HepG2 (cell line): ENCODE results near the gene TUBG2. TPM values are rescaled to one million over a fixed set of nuclear protein-coding genes. Genes with fewer than 3 reads are reported as not detected.

ENCODE experiments used
- AGO2 ChIP-seq: fragments of 200-400 bp; formaldehyde crosslinking; optimal IDR thresholded peaks from 2 replicates; pipeline ENCODE3; 2017; ENCODE audit warnings: mild to moderate bottlenecking, low read depth, low read length, moderate library complexity
- AKNA ChIP-seq: sonication (generic); formaldehyde crosslinking; IDR thresholded peaks from 2 replicates; pipeline ENCODE4 v1.4.0; 2020; ENCODE audit warnings: missing genetic modification reagents, borderline replicate concordance
- CHD4 ChIP-seq: fragments of 200-600 bp; sonication (generic); IDR thresholded peaks from 2 replicates; pipeline ENCODE4 v1.7.0; 2017; ENCODE audit warnings: mild to moderate bottlenecking, low read length, borderline replicate concordance
- E2F5 ChIP-seq: sonication (generic); formaldehyde crosslinking; conservative IDR thresholded peaks from 2 replicates; pipeline ENCODE4 v1.4.0; 2020; ENCODE audit warnings: missing genetic modification reagents
- EZH2 ChIP-seq: conservative IDR thresholded peaks from 2 replicates; pipeline ENCODE4 v1.6.1; 2012; ENCODE audit warnings: mild to moderate bottlenecking, low read depth, low read length, moderate library complexity
- GMEB2 ChIP-seq: IDR thresholded peaks from 2 replicates; pipeline ENCODE4 v1.6.1; 2016; ENCODE audit warnings: missing biosample characterization, missing genetic modification reagents, low read depth
- HIVEP1 ChIP-seq: sonication (generic); formaldehyde crosslinking; IDR thresholded peaks from 2 replicates; pipeline ENCODE4 v1.4.0; 2020; ENCODE audit warnings: mild to moderate bottlenecking, missing genetic modification reagents
- HMG20B ChIP-seq: conservative IDR thresholded peaks from 2 replicates; pipeline ENCODE4 v1.6.1; 2016; ENCODE audit warnings: missing genetic modification reagents, missing compliant biosample characterization
- HMGA1 ChIP-seq: sonication (generic); formaldehyde crosslinking; conservative IDR thresholded peaks from 2 replicates; pipeline ENCODE4 v1.4.0; 2020; ENCODE audit warnings: missing genetic modification reagents
- HNF4A ChIP-seq: sonication (generic); formaldehyde crosslinking; IDR thresholded peaks from 2 replicates; pipeline ENCODE4 v1.4.0; 2020; ENCODE audit warnings: missing genetic modification reagents
- IRF2 ChIP-seq: IDR thresholded peaks from 2 replicates; pipeline ENCODE4 v1.6.1; 2018; ENCODE audit warnings: missing genetic modification reagents, missing compliant biosample characterization
- KLF15 ChIP-seq: sonication (generic); formaldehyde crosslinking; IDR thresholded peaks from 2 replicates; pipeline ENCODE4 v1.8.1; 2023; ENCODE audit warnings: borderline replicate concordance, mild to moderate bottlenecking, inconsistent platforms, missing genetic modification reagents, mixed read lengths
- LCORL ChIP-seq, 2 experiments: fragments of 450-650 bp in 1 of 2; sonication (generic) in 1 of 2; formaldehyde crosslinking in 1 of 2; IDR thresholded peaks; 2 replicates each; pipeline versions ENCODE4 v1.5.0 to v1.6.1; 2017 to 2020; ENCODE audit warnings: antibody characterized with exemption in 1 of 2, missing genetic modification reagents in 1 of 2
- MTF2 ChIP-seq: sonication (generic); formaldehyde crosslinking; IDR thresholded peaks from 2 replicates; pipeline ENCODE4 v1.5.0; 2020; ENCODE audit warnings: missing genetic modification reagents, borderline replicate concordance
- NFYC ChIP-seq: IDR thresholded peaks from 2 replicates; pipeline ENCODE4 v1.6.1; 2016; ENCODE audit warnings: missing genetic modification reagents, missing compliant biosample characterization
- RXRA ChIP-seq: sonication (generic); formaldehyde crosslinking; IDR thresholded peaks from 2 replicates; pipeline ENCODE4 v1.5.1; 2020; ENCODE audit warnings: missing genetic modification reagents
- SKI ChIP-seq: fragments of 450-650 bp; IDR thresholded peaks from one replicate; pipeline ENCODE4 v1.6.1; 2018; ENCODE audit warnings: mild to moderate bottlenecking; ENCODE audit not compliant: partially characterized antibody
- SMAD1 ChIP-seq: sonication (generic); formaldehyde crosslinking; IDR thresholded peaks from 2 replicates; pipeline ENCODE4 v1.4.0; 2020; ENCODE audit warnings: missing genetic modification reagents, low read depth, mild to moderate bottlenecking, borderline replicate concordance
- SNAPC5 ChIP-seq: sonication (generic); formaldehyde crosslinking; IDR thresholded peaks from 2 replicates; pipeline ENCODE4 v1.8.1; 2023; ENCODE audit warnings: mild to moderate bottlenecking, missing genetic modification reagents, borderline replicate concordance
- TBX2 ChIP-seq: sonication (generic); formaldehyde crosslinking; IDR thresholded peaks from 2 replicates; pipeline ENCODE4 v1.5.0; 2020; ENCODE audit warnings: missing genetic modification reagents, mild to moderate bottlenecking, borderline replicate concordance
- TRIM24 ChIP-seq: sonication (generic); formaldehyde crosslinking; IDR thresholded peaks from 2 replicates; pipeline ENCODE4 v1.8.0; 2022; ENCODE audit warnings: mild to moderate bottlenecking, missing genetic modification reagents
- ZBTB7B ChIP-seq: sonication (generic); formaldehyde crosslinking; IDR thresholded peaks from 2 replicates; pipeline ENCODE4 v1.4.0; 2020; ENCODE audit warnings: missing genetic modification reagents
- ZNF143 ChIP-seq: sonication (generic); formaldehyde crosslinking; IDR thresholded peaks from 2 replicates; pipeline ENCODE4 v1.4.0; 2020; ENCODE audit warnings: missing genetic modification reagents
- ZNF530 ChIP-seq: sonication (generic); formaldehyde crosslinking; IDR thresholded peaks from 2 replicates; pipeline ENCODE4 v1.5.0; 2020; ENCODE audit warnings: low read depth, mild to moderate bottlenecking, missing genetic modification reagents
- ZNF780A ChIP-seq: sonication (generic); formaldehyde crosslinking; IDR thresholded peaks from 2 replicates; pipeline ENCODE4 v1.8.0; 2022; ENCODE audit warnings: mild to moderate bottlenecking, missing genetic modification reagents, moderate library complexity
- polyA plus RNA-seq, 8 experiments: library from polyadenylated mRNA; depleted of rRNA in 3 of 8; stranded (reverse) in 7 of 8; unstranded in 1 of 8; fragments of >200 nt; fragmentation: Illumina TruSeq in 4 of 8; extraction: Trizol in 4 of 8; gene quantifications; 2 replicates each; pipeline versions ENCODE4 v1.2.1 to v1.2.3, GENCODE V29; 2011 to 2016; ENCODE audit warnings: low read depth in 4 of 8, missing spikeins in 1 of 8, mixed read lengths in 1 of 8; ENCODE audit not compliant: insufficient read depth in 1 of 8
- total RNA-seq, 5 experiments: library from RNA; depleted of rRNA; stranded (reverse); fragments of >200 nt; fragmentation: Illumina TruSeq; extraction: Trizol; gene quantifications; 2 replicates each; pipeline ENCODE4 v1.2.3, GENCODE V29; 2016; ENCODE audit warnings: low read depth in 1 of 5

Gene TUBG2
- total and polyA plus RNA-seq, 2 of the 13 experiments (the other 11 are each of a cell fraction or from before 2014, with no cell fraction given): 16.0 to 42.3 TPM

- TF ChIP-seq LCORL (IDR thresholded peaks at IDR 0.05) (no peak), LCORL (CRISPR knock-in tag; IDR thresholded peaks at IDR 0.05) (0 out of 2 replicates have a peak, but pooled peaks have one; percentile 17), HNF4A (CRISPR knock-in tag) (no peak), SNAPC5 (CRISPR knock-in tag) (no peak), ZNF780A (CRISPR knock-in tag) (no peak), CHD4 (0 out of 2 replicates have a peak, but pooled peaks have one; percentile 42), HMGA1 (CRISPR knock-in tag) (no peak), NFYC (no peak), IRF2 (CRISPR knock-in tag) (no peak), RXRA (CRISPR knock-in tag) (no peak), HIVEP1 (CRISPR knock-in tag) (no peak), EZH2 (no peak), GMEB2 (no peak), TRIM24 (no peak), SKI (no peak), SMAD1 (CRISPR knock-in tag) (no peak), AKNA (CRISPR knock-in tag) (no peak), ZBTB7B (CRISPR knock-in tag) (no peak), E2F5 (CRISPR knock-in tag) (no peak), MTF2 (CRISPR knock-in tag) (no peak), ZNF530 (CRISPR knock-in tag) (no peak), ZNF143 (no peak), TBX2 (CRISPR knock-in tag) (no peak), AGO2 (no peak), KLF15 (no peak), HMG20B (CRISPR knock-in tag) (no peak)
Measured at GRCh38 chr17:42675348-42675964, 16.4 kb downstream of the TUBG2 start (continued).
